Suprapubic skin (tissue), 4 donors: ENCODE results near the gene PGLYRP2. TPM values are rescaled to one million over a fixed set of nuclear protein-coding genes. Genes with fewer than 3 reads are reported as not detected.

Experiments used
- DNase-seq, 2 donors: peaks; one replicate each; pipeline ENCODE4 v3.0.0-alpha.2; 2019; ENCODE audit warnings: low spot score in 2 of 2
- H3K27ac ChIP-seq: fragments of 200-600 bp; sonication (generic); one replicate; pipeline ENCODE4 v1.5.1; 2019
- H3K27me3 ChIP-seq: fragments of 200-600 bp; sonication (generic); one replicate; pipeline ENCODE4 v1.5.1; 2019
- H3K36me3 ChIP-seq: fragments of 200-600 bp; sonication (generic); one replicate; pipeline ENCODE4 v1.5.1; 2019
- H3K4me1 ChIP-seq: fragments of 200-600 bp; sonication (generic); one replicate; pipeline ENCODE4 v1.5.1; 2019
- H3K4me3 ChIP-seq: fragments of 200-600 bp; sonication (generic); one replicate; pipeline ENCODE4 v1.5.1; 2019; ENCODE audit warnings: mild to moderate bottlenecking
- H3K9me3 ChIP-seq: fragments of 200-600 bp; sonication (generic); one replicate; pipeline ENCODE4 v1.5.1; 2019
- EP300 ChIP-seq: sonication (generic); formaldehyde crosslinking; IDR thresholded peaks from one replicate; pipeline ENCODE4 v1.6.1; 2017; ENCODE audit warnings: antibody characterized with exemption
- POLR2A ChIP-seq, 2 donors: fragments of 450-650 bp; IDR thresholded peaks; one replicate each; pipeline ENCODE4 v1.6.1; 2017; ENCODE audit warnings: antibody characterized with exemption in 2 of 2, mild to moderate bottlenecking in 2 of 2, moderate library complexity in 2 of 2
- POLR2AphosphoS5 ChIP-seq, 3 donors: sonication (generic); formaldehyde crosslinking; IDR thresholded peaks; one replicate each; pipeline ENCODE4 v1.6.1; 2017; ENCODE audit warnings: antibody characterized with exemption in 3 of 3
- WGBS: methylation state at CpG from one replicate; pipeline ENCODE4 v1.1.5; 2018; 5-methylcytosine and 5-hydroxymethylcytosine counted together
- total RNA-seq, 4 donors: library from RNA; depleted of rRNA; stranded (reverse); fragments of >200 nt; gene quantifications; one replicate each; pipeline ENCODE4 v1.1.0, GENCODE V29; 2016
- TF ChIP-seq, protein P1 (sequence below), 2 donors: fragments of 200-600 bp in 1 of 2; fragments of 450-650 bp in 1 of 2; sonication (generic) in 1 of 2; IDR thresholded peaks; one replicate each; pipeline ENCODE4 v1.5.1; 2016 to 2019; ENCODE audit warnings: antibody characterized with exemption in 2 of 2, mild to moderate bottlenecking in 1 of 2, moderate library complexity in 1 of 2

PGLYRP2 gene
- total RNA-seq, 4 donors from 2014 or later = 0.21 TPM; not detected in 3

DNA sequence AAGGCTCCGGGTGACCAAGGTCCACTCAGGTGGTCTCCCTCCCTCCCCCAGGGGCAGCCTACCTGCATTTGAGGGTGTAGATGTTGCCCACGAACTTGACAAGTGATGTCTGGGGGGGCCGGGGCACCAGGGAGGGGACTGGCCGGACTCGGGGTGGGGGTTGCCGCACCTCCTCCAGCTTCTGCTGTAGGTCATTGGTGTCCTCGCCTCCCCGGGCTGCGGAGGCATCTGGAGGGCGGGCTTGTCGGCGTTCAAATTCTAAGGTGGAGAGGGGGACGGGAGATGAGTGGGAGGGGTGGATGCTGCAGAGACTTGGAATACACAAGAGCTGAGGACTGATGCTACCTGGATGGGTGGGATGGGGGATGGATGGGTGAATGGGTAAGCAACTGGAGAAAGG, 55.2 kb downstream of the PGLYRP2 start:
- 98% methylated on average over 9 of the region's 13 CpGs for WGBS
- Histone ChIP-seq H3K4me3 (no peak overlapping the region), H3K9me3 (no peaks in the 10 kb centered on the region), H3K27ac (no peak overlapping the region), H3K27me3 (no peaks in the 10 kb centered on the region), H3K36me3 (peaks cover 74% of the 10 kb centered on the region), H3K4me1 (peaks cover 12% of the 10 kb centered on the region)
- DNase-seq = no peak
- TF ChIP-seq, protein P1, sequence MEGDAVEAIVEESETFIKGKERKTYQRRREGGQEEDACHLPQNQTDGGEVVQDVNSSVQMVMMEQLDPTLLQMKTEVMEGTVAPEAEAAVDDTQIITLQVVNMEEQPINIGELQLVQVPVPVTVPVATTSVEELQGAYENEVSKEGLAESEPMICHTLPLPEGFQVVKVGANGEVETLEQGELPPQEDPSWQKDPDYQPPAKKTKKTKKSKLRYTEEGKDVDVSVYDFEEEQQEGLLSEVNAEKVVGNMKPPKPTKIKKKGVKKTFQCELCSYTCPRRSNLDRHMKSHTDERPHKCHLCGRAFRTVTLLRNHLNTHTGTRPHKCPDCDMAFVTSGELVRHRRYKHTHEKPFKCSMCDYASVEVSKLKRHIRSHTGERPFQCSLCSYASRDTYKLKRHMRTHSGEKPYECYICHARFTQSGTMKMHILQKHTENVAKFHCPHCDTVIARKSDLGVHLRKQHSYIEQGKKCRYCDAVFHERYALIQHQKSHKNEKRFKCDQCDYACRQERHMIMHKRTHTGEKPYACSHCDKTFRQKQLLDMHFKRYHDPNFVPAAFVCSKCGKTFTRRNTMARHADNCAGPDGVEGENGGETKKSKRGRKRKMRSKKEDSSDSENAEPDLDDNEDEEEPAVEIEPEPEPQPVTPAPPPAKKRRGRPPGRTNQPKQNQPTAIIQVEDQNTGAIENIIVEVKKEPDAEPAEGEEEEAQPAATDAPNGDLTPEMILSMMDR (IDR thresholded peaks at IDR 0.05) = no peak
- TF ChIP-seq POLR2AphosphoS5 (IDR thresholded peaks at IDR 0.05) (no peak), POLR2A (IDR thresholded peaks at IDR 0.05) (no peak), EP300 (no peak)

DNA sequence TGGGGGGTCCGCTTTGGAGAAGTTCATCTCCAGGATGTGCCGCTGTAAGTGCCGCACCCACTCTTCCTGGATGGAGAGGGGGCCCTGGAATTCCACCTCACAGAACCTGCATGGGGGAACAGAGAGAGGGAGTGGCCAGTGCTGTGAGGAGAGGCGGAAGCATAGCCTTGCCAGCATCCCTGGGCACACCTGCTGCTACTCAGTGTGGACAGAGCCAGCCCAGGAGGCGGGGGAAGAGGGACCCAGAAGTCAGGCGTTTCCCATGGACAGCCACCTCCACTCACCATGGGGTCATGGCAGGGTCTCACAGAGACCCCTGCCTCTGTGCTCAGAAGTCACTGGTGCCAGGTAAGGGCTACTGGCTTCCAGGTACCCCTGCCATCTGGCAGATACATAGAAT, 56.2 kb downstream of the PGLYRP2 start:
- Histone ChIP-seq H3K27me3 (no peaks in the 10 kb centered on the region), H3K27ac (no peak overlapping the region), H3K36me3 (peaks cover 65% of the 10 kb centered on the region), H3K4me3 (no peak overlapping the region), H3K9me3 (no peaks in the 10 kb centered on the region), H3K4me1 (peaks cover 11% of the 10 kb centered on the region)
- DNase-seq = no peak
- no peak for TF ChIP-seq EP300
- TF ChIP-seq, protein P1 (IDR thresholded peaks at IDR 0.05) = no peak
- TF ChIP-seq POLR2A (IDR thresholded peaks at IDR 0.05) = no peak
- no peak for TF ChIP-seq POLR2AphosphoS5 (IDR thresholded peaks at IDR 0.05)
- 96% methylated on average over 6 of the region's 6 CpGs for WGBS

DNA sequence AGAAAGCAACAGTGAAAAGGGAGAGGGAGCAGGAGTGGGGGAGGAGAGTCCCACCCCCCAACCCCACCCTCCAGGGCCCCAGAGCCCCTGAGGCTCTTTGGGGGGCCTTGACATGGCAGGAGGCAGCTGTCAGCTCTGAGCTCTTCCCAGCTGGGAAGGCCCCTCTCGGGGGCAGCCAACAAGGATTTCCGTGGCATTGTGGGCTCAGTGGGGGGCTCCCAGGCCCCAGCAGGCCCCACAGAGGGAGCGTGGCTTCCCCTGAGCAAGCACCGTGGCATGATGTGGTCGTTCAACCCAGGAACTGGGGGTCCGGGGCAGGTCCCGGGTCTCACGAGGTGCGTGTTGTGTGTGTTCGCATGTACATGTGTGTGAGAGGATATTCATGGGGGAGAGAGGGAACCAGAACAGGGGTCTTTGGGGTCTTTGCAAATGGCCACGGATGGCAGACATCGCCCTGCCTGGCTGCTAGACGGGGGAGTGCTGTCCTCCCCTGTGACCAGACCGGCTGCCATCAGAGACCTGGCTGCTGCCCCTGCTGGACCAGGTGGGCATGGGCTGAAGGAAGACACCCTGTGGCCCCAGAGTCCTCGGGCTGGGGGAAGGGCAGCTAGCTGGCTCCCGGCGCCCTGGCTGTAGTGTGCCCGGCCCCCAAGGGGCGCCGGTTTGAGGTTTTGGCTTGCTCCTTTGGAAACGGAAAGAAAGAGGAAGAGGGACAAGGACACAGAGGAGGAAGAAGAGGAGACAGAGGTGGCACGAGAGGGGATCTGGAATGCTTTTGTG, 56.8 kb downstream of the PGLYRP2 start:
- Histone ChIP-seq H3K27ac (no peak overlapping the region), H3K4me1 (peaks cover 17% of the 10 kb centered on the region), H3K27me3 (no peaks in the 10 kb centered on the region), H3K9me3 (no peaks in the 10 kb centered on the region), H3K36me3 (peaks cover 58% of the 10 kb centered on the region), H3K4me3 (no peak overlapping the region)
- 83% methylated on average over 20 of the region's 22 CpGs for WGBS
- no peak for DNase-seq
- TF ChIP-seq POLR2AphosphoS5 (IDR thresholded peaks at IDR 0.05) = no peak
- TF ChIP-seq POLR2A (IDR thresholded peaks at IDR 0.05) = no peak
- TF ChIP-seq EP300 = no peak
- TF ChIP-seq, protein P1 (IDR thresholded peaks at IDR 0.05) = no peak

DNA sequence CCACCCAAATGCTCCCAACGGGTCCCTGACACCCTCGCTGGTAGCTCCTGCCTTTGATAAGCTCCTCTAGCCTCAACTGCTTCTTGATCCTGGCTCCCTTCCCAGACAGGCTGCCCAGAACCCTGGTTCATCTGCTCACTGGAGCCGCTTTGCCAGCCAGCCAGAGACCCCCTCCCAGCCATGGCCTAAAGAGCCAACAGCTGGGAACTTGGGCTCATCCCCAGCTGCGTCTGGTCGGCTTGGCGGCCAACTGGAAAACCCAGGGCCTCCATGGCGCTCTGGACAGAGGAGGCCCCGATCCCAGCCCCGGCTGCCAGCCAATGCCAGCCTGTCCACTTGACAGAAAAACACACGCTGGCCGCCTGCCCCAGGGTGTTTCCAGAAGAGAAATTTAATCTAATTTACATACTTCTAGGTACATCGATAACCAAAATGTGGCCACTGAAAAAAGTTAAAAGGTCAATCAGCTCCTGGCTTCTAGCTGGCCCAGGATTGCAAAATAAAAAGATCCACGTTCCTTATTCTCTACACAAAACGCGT, 57.5 kb downstream of the PGLYRP2 start:
- DNase-seq = no peak
- Histone ChIP-seq H3K27me3 (no peaks in the 10 kb centered on the region), H3K4me1 (peaks cover 24% of the 10 kb centered on the region), H3K4me3 (no peak overlapping the region), H3K36me3 (peaks cover 51% of the 10 kb centered on the region), H3K27ac (no peak overlapping the region), H3K9me3 (no peaks in the 10 kb centered on the region)
- no peak for TF ChIP-seq EP300
- TF ChIP-seq, protein P1 (IDR thresholded peaks at IDR 0.05) = no peak
- no peak for TF ChIP-seq POLR2AphosphoS5 (IDR thresholded peaks at IDR 0.05)
- no peak for TF ChIP-seq POLR2A (IDR thresholded peaks at IDR 0.05)
- 66% methylated on average over 11 of the region's 15 CpGs for WGBS

DNA sequence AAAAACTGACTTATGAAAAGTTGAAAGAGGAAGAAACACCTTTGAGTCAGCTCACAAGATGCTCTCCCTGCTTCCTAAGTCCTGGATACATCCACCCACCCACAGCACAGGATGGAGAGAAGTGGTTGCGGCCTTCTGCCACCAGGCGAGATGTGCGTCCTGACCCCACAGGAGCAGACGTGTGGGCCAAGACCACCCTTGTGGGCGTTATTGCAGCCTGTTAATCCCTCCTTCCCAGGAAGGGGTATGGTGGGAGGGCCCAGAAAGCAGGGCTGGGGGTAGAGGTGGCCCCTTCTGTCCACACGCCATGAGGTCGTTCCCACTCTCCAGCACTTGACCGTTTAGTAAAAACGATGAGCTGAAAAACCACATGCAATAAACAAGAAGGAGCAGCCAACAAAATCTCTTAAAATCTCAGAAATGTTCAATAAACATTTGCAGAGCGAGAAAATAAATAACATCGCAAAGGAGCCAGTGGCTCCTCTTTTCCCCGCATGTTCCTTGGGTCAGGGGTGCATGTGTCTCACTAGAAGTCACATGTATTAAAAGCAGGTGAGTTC, 58.1 kb downstream of the PGLYRP2 start:
- Histone ChIP-seq H3K4me3 (no peak overlapping the region), H3K4me1 (peaks cover 30% of the 10 kb centered on the region), H3K27me3 (no peaks in the 10 kb centered on the region), H3K9me3 (no peaks in the 10 kb centered on the region), H3K36me3 (peaks cover 45% of the 10 kb centered on the region), H3K27ac (no peak overlapping the region)
- 89% methylated on average over 12 of the region's 12 CpGs for WGBS
- DNase-seq = no peak
- TF ChIP-seq EP300 = no peak
- TF ChIP-seq POLR2AphosphoS5 (IDR thresholded peaks at IDR 0.05) = no peak
- TF ChIP-seq POLR2A (IDR thresholded peaks at IDR 0.05) = no peak
- TF ChIP-seq, protein P1 (IDR thresholded peaks at IDR 0.05) = no peak
